ENCODE results near the gene DEPDC4.
"Not testable (repeated sequence)": the region's sequence is repeated elsewhere in the genome, so short reads cannot be mapped to it uniquely, and the experiment has no call there.

DEPDC4 gene

GRCh38 chr12:100266585-100266834 is 369 bp downstream of the DEPDC4 start:
- Histone ChIP-seq H3K36me3 (ENCODE audit: insufficient read depth, low read length) (no peaks in the 10 kb centered on the region), H4K20me1 (ENCODE audit: insufficient read depth, low read length) (0 out of 2 replicates have a peak, but pooled peaks cover 2% of the 10 kb centered on the region), H3K27me3 (ENCODE audit: insufficient read depth, low read length) (no peaks in the 10 kb centered on the region), H3K4me3 (ENCODE audit: low read depth, low read length, poor library complexity, severe bottlenecking) (peak overlapping the region; percentile 81), H3K9me2 (ENCODE audit: low read depth, low read length) (no peaks in the 10 kb centered on the region), H3F3A (ENCODE audit: insufficient read depth, low read length) (no peaks in the 10 kb centered on the region), H3K9me3 (ENCODE audit: low read length) (no peaks in the 10 kb centered on the region), H2AFZ (ENCODE audit: low read length) (peak overlapping the region; percentile 23; the same call in 1 of the 2 replicates), H3K4me2 (ENCODE audit: low read length) (peak overlapping the region; percentile 88), H3K4me1 (ENCODE audit: insufficient read depth, low read length, severe bottlenecking) (peaks cover 27% of the 10 kb centered on the region), H3K79me2 (ENCODE audit: insufficient read depth, low read length) (peaks cover 30% of the 10 kb centered on the region), H3K27ac (ENCODE audit: low read depth, low read length, poor library complexity, severe bottlenecking) (peak overlapping the region; percentile 55), H3K9ac (ENCODE audit: low read length) (peak overlapping the region; percentile 74)
- no peak for TF ChIP-seq EZH2 (IDR thresholded peaks at IDR 0.05; ENCODE audit: borderline replicate concordance, low read length)
- TF ChIP-seq, protein P1, sequence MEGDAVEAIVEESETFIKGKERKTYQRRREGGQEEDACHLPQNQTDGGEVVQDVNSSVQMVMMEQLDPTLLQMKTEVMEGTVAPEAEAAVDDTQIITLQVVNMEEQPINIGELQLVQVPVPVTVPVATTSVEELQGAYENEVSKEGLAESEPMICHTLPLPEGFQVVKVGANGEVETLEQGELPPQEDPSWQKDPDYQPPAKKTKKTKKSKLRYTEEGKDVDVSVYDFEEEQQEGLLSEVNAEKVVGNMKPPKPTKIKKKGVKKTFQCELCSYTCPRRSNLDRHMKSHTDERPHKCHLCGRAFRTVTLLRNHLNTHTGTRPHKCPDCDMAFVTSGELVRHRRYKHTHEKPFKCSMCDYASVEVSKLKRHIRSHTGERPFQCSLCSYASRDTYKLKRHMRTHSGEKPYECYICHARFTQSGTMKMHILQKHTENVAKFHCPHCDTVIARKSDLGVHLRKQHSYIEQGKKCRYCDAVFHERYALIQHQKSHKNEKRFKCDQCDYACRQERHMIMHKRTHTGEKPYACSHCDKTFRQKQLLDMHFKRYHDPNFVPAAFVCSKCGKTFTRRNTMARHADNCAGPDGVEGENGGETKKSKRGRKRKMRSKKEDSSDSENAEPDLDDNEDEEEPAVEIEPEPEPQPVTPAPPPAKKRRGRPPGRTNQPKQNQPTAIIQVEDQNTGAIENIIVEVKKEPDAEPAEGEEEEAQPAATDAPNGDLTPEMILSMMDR (IDR thresholded peaks at IDR 0.05; ENCODE audit: low read length) = no peak

DNA sequence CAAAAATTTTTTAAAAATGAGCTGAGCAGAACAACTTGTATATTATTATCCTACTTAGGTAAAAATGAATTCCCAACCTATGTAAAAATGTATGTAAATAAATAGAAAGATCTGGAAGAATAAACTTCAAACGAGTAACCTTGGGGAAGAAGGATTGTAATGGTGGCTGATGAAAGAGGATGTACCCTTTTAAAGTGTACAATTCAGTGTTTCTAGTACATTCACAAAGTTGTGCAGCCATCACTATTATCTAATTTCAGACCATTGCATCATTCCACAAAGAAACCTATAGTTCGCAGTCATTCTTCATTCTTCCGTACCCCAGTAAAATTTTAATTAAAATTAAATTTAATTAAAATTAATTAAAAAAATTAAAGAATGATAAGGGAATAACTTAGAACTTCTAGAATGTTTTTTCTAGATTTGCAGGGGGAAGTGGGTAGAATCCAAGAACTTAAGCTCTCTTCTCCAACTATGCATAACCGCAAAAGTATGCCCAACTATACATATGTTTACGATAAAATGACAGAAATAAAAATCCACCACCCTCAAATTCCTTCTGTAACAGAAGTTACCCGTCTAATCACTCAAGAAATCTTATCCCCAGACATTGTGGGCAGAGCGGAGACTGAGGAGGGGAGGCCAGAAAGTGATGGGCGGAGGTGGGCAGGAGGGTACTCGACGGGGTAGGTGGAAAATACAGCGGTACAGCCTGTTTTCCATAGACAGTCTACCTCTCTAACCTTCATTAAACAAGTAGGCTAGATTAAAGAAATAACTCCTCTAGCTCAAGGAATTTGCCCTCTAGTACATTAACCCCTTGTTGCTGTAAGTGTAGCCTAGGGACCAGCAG is 921 bp downstream of the DEPDC4 start:
- H3K27ac ChIP-seq (ENCODE audit: low read depth, low read length, poor library complexity, severe bottlenecking) = no peak overlapping the region
- H3K9ac ChIP-seq (ENCODE audit: low read length) = peak overlapping the region; percentile 74
- peak overlapping the region; percentile 88 for H3K4me2 ChIP-seq (ENCODE audit: low read length)
- 0 out of 2 replicates have a peak, but pooled peaks cover 2% of the 10 kb centered on the region for H4K20me1 ChIP-seq (ENCODE audit: insufficient read depth, low read length)
- H3K36me3 ChIP-seq (ENCODE audit: insufficient read depth, low read length) = no peaks in the 10 kb centered on the region
- H3K4me1 ChIP-seq (ENCODE audit: insufficient read depth, low read length, severe bottlenecking) = peaks cover 27% of the 10 kb centered on the region
- no peaks in the 10 kb centered on the region for H3K9me2 ChIP-seq (ENCODE audit: low read depth, low read length)
- TF ChIP-seq, protein P1 (IDR thresholded peaks at IDR 0.05; ENCODE audit: low read length) = no peak
- no peak for TF ChIP-seq EZH2 (IDR thresholded peaks at IDR 0.05; ENCODE audit: borderline replicate concordance, low read length)
- H3K9me3 ChIP-seq (ENCODE audit: low read length) = no peaks in the 10 kb centered on the region
- H3K4me3 ChIP-seq (ENCODE audit: low read depth, low read length, poor library complexity, severe bottlenecking) = peak overlapping the region; percentile 81
- H3F3A ChIP-seq (ENCODE audit: insufficient read depth, low read length) = no peaks in the 10 kb centered on the region
- H3K79me2 ChIP-seq (ENCODE audit: insufficient read depth, low read length) = peaks cover 25% of the 10 kb centered on the region
- H3K27me3 ChIP-seq (ENCODE audit: insufficient read depth, low read length) = no peaks in the 10 kb centered on the region
- peak overlapping the region; percentile 23; the same call in 1 of the 2 replicates for H2AFZ ChIP-seq (ENCODE audit: low read length)

- not testable (repeated sequence) for H3F3A ChIP-seq (ENCODE audit: insufficient read depth, low read length); H3K9me2 ChIP-seq (ENCODE audit: low read depth, low read length); H2AFZ ChIP-seq (ENCODE audit: low read length); H3K36me3 ChIP-seq (ENCODE audit: insufficient read depth, low read length); H3K9me3 ChIP-seq (ENCODE audit: low read length); H3K4me3 ChIP-seq (ENCODE audit: low read depth, low read length, poor library complexity, severe bottlenecking); H3K27me3 ChIP-seq (ENCODE audit: insufficient read depth, low read length); H4K20me1 ChIP-seq (ENCODE audit: insufficient read depth, low read length); H3K27ac ChIP-seq (ENCODE audit: low read depth, low read length, poor library complexity, severe bottlenecking); H3K9ac ChIP-seq (ENCODE audit: low read length); H3K4me2 ChIP-seq (ENCODE audit: low read length)
- H3K79me2 ChIP-seq (ENCODE audit: insufficient read depth, low read length) = peaks cover 22% of the 10 kb centered on the region
- peaks cover 27% of the 10 kb centered on the region for H3K4me1 ChIP-seq (ENCODE audit: insufficient read depth, low read length, severe bottlenecking)
Measured at GRCh38 chr12:100265107-100265506, 1.8 kb downstream of the DEPDC4 start.

DNA sequence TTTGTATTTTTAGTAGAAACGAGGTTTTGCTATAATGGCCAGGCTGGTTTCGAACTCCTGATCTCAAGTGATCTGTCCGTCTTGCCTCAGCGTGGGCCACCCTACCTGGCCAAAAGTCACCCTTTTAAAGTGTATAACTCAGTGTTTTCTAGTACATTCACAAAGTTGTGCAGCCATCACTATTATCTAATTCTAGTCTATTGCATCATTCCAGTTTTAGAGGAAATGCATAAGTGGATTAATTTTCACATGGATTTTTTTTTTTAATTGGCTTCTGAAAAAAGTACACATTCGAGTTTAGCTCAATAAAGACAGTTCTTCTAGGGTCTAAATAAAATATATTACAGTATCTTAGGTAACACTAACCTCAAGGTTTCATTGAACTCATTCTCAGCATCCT is 3.7 kb downstream of the DEPDC4 start:
- no peak overlapping the region for H3K4me3 ChIP-seq (ENCODE audit: low read depth, low read length, poor library complexity, severe bottlenecking)
- H3K36me3 ChIP-seq (ENCODE audit: insufficient read depth, low read length) = no peaks in the 10 kb centered on the region
- TF ChIP-seq, protein P1 (IDR thresholded peaks at IDR 0.05; ENCODE audit: low read length) = no peak
- TF ChIP-seq EZH2 (IDR thresholded peaks at IDR 0.05; ENCODE audit: borderline replicate concordance, low read length) = no peak
- H2AFZ ChIP-seq (ENCODE audit: low read length) = no peak overlapping the region
- no peaks in the 10 kb centered on the region for H3K9me3 ChIP-seq (ENCODE audit: low read length)
- no peak overlapping the region for H3K4me2 ChIP-seq (ENCODE audit: low read length)
- H3K9ac ChIP-seq (ENCODE audit: low read length) = no peak overlapping the region
- peaks cover 6% of the 10 kb centered on the region for H3K79me2 ChIP-seq (ENCODE audit: insufficient read depth, low read length)
- H3K9me2 ChIP-seq (ENCODE audit: low read depth, low read length) = no peaks in the 10 kb centered on the region
- H3K27me3 ChIP-seq (ENCODE audit: insufficient read depth, low read length) = no peaks in the 10 kb centered on the region
- H3F3A ChIP-seq (ENCODE audit: insufficient read depth, low read length) = no peaks in the 10 kb centered on the region
- peaks cover 11% of the 10 kb centered on the region for H3K4me1 ChIP-seq (ENCODE audit: insufficient read depth, low read length, severe bottlenecking)
- no peak overlapping the region for H3K27ac ChIP-seq (ENCODE audit: low read depth, low read length, poor library complexity, severe bottlenecking)
- 0 out of 2 replicates have a peak, but pooled peaks cover 1% of the 10 kb centered on the region for H4K20me1 ChIP-seq (ENCODE audit: insufficient read depth, low read length)
